Erythroblast (primary cell): ENCODE results near the gene NOL4L.

Experiments
- GATA1 ChIP-seq: IDR thresholded peaks from 2 replicates; pipeline ENCODE4 v1.6.1; 2011; ENCODE audit warnings: low read depth, mild to moderate bottlenecking, control low read depth, low read length, moderate library complexity
- POLR2A ChIP-seq: IDR thresholded peaks from 2 replicates; pipeline ENCODE4 v1.6.1; 2011; ENCODE audit warnings: mild to moderate bottlenecking, low read length

DNA sequence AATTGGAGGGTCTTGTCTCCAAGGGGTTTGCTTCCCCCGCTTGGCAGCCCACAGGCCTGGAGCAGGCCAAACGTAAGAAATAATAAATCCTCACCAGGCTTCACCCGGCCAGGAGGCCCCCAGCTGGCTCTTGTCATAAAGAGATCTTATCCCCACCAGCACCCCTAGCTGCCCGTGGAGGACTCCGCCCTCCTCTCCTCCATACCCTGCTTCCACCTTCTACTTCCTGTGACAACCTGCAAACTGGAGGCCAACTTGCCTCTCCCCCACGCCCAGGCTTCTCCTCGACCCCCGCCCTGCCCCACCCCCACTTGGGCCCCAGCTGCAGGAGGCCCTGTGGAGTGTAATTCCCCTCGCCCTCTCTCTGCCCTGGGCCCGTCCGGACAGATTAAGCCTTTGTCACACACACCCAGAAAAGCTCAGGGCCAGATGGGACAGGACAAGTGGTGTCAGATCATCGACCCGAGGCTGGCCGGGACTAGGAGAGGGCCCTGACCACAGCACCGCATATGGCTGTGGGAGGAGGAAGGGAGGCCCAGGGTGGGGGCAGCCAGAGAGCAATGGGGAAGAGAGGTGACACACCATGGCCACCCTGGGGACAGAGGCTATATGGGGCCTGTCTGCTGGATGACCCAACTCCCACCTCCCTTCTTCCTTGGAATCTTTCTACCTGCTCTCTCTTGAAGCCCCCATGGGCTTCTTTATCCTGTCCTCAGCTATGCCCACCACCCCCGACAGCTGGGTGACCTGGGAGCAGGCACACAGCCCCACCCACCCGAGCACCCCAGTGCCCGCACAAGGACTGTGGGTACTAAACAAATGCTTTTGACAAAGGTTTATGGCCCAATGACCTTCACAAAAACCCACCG, 3.9 kb downstream of the NOL4L start:
- TF ChIP-seq POLR2A (no peak), GATA1 (peak; percentile 23)
